AG04450 (cell line): ENCODE data around the gene TACSTD2. TPM values are rescaled to one million over a fixed set of nuclear protein-coding genes. Genes with fewer than 3 reads are reported as not detected.
"Not testable (repeated sequence)": the region's sequence is repeated elsewhere in the genome, so short reads cannot be mapped to it uniquely, and the experiment has no call there.

Experiments used
- CTCF ChIA-PET: fragments of 300-600, 350-600 bp; formaldehyde crosslinking; extraction: SDS; loops from one replicate; lab custom pipeline; 2022; ENCODE audit warnings: antibody characterized with exemption, inconsistent platforms; lab: Charles Lee
- POLR2A ChIA-PET: fragments of 350-600 bp; formaldehyde crosslinking; extraction: SDS; loops from one replicate; lab custom pipeline; 2021; ENCODE audit warnings: antibody characterized with exemption, inconsistent platforms; lab: Yijun Ruan, JAX
- DNase-seq: peaks from one replicate; pipeline ENCODE4 v3.0.0-alpha.2; 2011; ENCODE audit warnings: low read depth, low spot score
- H3K27ac ChIP-seq: one replicate; pipeline ENCODE4 v1.5.1; 2012; ENCODE audit warnings: low read depth, low read length, control low read depth
- H3K27me3 ChIP-seq: one replicate; pipeline ENCODE4 v1.6.0; 2012; ENCODE audit warnings: low read length; ENCODE audit not compliant: control insufficient read depth, insufficient read depth
- H3K4me3 ChIP-seq: 2 replicates; pipeline ENCODE4 v1.5.1; 2011; ENCODE audit warnings: mild to moderate bottlenecking, low read depth, low read length, control low read depth
- H3K9me3 ChIP-seq: 2 replicates; pipeline ENCODE4 v1.5.1; 2012; ENCODE audit warnings: low read length; ENCODE audit not compliant: control insufficient read depth, insufficient read depth
- polyA minus RNA-seq: library from RNA; depleted of rRNA, polyadenylated mRNA; stranded (reverse); fragments of >200 nt; gene quantifications from 2 replicates; pipeline ENCODE4 v1.2.3, GENCODE V29; 2011; rRNA and poly(A)+ RNA removed
- polyA plus RNA-seq: library from polyadenylated mRNA; depleted of rRNA; stranded (reverse); fragments of >200 nt; gene quantifications from 2 replicates; pipeline ENCODE4 v1.2.3, GENCODE V29; 2011; rRNA removed
- TF ChIP-seq, protein P1 (sequence below): IDR thresholded peaks from 2 replicates; pipeline ENCODE4 v1.5.1; 2011; ENCODE audit warnings: low read depth, low read length, control low read depth, inconsistent platforms

TACSTD2 gene, protein sequence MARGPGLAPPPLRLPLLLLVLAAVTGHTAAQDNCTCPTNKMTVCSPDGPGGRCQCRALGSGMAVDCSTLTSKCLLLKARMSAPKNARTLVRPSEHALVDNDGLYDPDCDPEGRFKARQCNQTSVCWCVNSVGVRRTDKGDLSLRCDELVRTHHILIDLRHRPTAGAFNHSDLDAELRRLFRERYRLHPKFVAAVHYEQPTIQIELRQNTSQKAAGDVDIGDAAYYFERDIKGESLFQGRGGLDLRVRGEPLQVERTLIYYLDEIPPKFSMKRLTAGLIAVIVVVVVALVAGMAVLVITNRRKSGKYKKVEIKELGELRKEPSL
- polyA plus RNA-seq (0.07 TPM in 2 replicates), polyA minus RNA-seq (not detected in 2 replicates)

DNA sequence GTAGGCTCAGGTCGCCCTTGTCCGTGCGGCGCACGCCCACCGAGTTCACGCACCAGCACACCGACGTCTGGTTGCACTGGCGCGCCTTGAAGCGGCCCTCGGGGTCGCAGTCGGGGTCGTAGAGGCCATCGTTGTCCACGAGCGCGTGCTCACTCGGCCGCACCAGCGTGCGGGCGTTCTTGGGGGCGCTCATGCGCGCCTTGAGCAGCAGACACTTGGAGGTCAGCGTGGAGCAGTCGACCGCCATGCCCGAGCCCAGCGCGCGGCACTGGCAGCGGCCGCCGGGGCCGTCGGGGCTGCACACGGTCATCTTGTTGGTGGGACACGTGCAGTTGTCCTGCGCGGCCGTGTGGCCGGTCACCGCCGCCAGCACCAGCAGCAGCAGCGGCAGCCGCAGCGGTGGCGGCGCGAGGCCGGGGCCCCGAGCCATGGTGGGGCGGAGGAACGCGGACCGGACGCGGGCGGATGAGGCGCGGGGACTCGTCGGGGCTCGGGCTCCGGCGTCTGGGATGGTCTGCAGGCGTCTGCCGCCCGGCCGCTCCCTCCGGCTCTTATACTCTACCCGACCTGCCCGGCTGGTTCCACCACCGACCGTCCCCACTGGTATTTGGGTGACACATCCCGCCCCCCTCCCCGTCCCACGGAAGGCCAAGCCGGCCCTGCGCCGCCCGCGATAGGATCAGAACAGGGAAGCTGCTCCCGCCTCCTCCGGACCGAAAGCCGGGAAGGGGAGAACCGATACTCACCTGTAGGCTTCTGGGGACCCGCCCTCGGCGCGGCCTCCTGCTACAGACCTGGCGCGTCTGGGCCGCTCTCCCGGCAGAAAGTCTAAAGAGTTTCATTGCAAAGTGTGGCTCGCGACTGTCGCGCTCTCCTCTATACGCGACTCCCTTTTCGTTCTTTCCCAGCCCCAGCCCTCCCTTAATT, at the start of gene TACSTD2:
Gene TACSTD2, minus strand, starts transcription at position 526 of the 927 bp plus-strand sequence. Its CDS starts 96 bp downstream, at position 430.
- Histone ChIP-seq H3K4me3 (peak within 1 kb of the TSS; percentile 27), H3K9me3 (peaks cover 9% of the 10 kb centered on the region; the same call in 1 of the 2 replicates), H3K27me3 (peaks cover 55% of the 10 kb centered on the region), H3K27ac (no peak within 1 kb of the TSS)
- ChIA-PET POLR2A (no interaction called here), CTCF (interaction anchor here (1.6 kb wide), 1 partner anchor 30 kb away, joined by 3 read pairs; no protein-coding TSS in a partner anchor)
- no peak for DNase-seq
- TF ChIP-seq, protein P1, sequence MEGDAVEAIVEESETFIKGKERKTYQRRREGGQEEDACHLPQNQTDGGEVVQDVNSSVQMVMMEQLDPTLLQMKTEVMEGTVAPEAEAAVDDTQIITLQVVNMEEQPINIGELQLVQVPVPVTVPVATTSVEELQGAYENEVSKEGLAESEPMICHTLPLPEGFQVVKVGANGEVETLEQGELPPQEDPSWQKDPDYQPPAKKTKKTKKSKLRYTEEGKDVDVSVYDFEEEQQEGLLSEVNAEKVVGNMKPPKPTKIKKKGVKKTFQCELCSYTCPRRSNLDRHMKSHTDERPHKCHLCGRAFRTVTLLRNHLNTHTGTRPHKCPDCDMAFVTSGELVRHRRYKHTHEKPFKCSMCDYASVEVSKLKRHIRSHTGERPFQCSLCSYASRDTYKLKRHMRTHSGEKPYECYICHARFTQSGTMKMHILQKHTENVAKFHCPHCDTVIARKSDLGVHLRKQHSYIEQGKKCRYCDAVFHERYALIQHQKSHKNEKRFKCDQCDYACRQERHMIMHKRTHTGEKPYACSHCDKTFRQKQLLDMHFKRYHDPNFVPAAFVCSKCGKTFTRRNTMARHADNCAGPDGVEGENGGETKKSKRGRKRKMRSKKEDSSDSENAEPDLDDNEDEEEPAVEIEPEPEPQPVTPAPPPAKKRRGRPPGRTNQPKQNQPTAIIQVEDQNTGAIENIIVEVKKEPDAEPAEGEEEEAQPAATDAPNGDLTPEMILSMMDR = no peak

DNA sequence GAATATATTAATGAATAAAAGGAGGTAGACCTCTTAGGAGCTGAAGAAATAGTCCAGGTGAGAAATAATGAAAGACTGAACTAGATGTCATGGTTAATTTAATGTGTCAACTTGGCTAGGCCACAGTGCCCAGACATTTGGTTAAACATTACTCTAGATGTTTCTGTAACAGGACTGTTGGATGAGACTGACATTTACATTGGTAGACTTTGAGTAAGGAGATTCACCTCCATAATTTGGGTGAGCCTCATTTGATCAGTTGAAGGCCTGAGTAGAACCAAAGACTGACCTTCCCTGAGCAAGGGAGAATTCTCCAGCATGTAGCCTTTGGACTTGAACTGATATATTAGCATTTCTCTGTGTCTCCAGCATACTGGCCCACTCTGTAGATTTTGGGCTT, 49.2 kb upstream of the TACSTD2 start:
- CTCF ChIA-PET = no interaction called here
- no peaks in the 10 kb centered on the region; the same call in 1 of the 2 replicates for H3K9me3 ChIP-seq
- H3K27ac ChIP-seq = no peak overlapping the region
- TF ChIP-seq, protein P1 = no peak
- H3K4me3 ChIP-seq = no peak overlapping the region
- DNase-seq = no peak
- POLR2A ChIA-PET = no interaction called here
- H3K27me3 ChIP-seq = no peaks in the 10 kb centered on the region

DNA sequence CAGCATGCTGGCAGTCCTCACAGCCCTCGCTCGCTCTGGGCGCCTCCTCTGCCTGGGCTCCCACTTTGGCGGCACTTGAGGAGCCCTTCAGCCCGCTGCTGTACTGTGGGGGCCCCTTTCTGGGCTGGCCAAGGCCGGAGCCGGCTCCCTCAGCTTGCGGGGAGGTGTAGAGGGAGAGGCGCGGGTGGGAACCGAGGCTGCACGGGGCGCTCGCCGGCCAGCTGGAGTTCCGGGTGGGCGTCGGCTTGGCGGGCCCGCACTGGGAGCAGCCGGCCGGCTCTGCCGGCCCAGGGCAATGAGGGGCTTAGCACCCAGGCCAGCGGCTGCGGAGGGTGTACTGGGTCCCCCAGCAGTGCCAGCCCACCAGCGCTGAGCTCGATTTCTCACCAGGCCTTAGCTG, 46.2 kb upstream of the TACSTD2 start:
- H3K27ac ChIP-seq, DNase-seq, CTCF ChIA-PET, H3K9me3 ChIP-seq, H3K4me3 ChIP-seq, POLR2A ChIA-PET, H3K27me3 ChIP-seq: not testable (repeated sequence)

DNA sequence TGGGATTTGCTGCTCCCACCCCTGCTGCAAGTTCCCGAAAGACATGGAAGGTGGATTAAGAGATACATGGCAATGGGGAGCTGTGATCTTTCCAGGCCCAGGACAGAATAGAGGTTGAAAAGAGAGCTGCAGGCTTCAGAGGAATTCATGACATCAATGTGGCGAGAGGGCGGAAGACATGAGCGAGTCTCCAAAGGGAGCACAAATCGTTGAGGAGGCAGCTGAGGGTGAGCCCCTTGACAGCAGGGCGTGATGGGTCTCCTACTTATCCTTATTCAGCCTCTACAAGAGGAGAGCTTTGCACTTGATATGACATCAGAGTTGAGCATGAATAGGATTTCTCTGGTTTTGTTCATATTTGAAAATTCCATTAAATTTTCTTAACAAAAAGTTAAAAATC, 45.5 kb upstream of the TACSTD2 start:
- peaks cover 2% of the 10 kb centered on the region for H3K27me3 ChIP-seq
- H3K4me3 ChIP-seq = no peak overlapping the region
- TF ChIP-seq, protein P1 = no peak
- POLR2A ChIA-PET = no interaction called here
- CTCF ChIA-PET = no interaction called here
- no peak for DNase-seq
- no peak overlapping the region for H3K27ac ChIP-seq
- H3K9me3 ChIP-seq = no peaks in the 10 kb centered on the region; the same call in 1 of the 2 replicates

DNA sequence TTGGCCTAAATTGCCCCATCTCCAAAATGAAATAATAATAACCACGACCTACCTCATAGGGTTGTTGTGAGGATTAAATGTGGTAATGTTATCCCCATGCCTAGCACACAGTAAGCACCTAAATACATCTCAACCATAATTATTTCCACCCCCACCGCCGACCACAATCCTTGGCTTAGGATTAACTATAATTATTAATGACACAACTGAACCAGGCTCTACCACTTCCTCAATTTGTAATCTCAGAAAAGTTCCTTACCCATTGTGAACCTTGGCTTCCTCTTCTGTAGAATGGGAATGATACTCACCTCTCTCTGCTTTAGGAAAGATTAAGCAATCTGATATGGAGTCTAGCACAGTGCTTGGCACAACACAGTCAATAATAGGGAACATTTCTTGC, 44.3 kb upstream of the TACSTD2 start:
- H3K9me3 ChIP-seq = no peaks in the 10 kb centered on the region; the same call in 1 of the 2 replicates
- no peak overlapping the region for H3K4me3 ChIP-seq
- POLR2A ChIA-PET = no interaction called here
- H3K27ac ChIP-seq = no peak overlapping the region
- no peak for DNase-seq
- peaks cover 5% of the 10 kb centered on the region for H3K27me3 ChIP-seq
- CTCF ChIA-PET = interaction anchor here (0.6 to 1.1 kb wide), 2 partner anchors 10 to 31 kb away, joined by 3 read pairs; no protein-coding TSS in a partner anchor
- TF ChIP-seq, protein P1 = no peak
